ENCODE results near the gene JAK1.

JAK1 gene

GRCh38 chr1:64809309-64809708 lies 157.0 kb downstream of the JAK1 start:
- Histone ChIP-seq H3K4me2 (ENCODE audit: low read depth, low read length) (no peak overlapping the region), H3K9me3 (replicated peaks; ENCODE audit: insufficient read depth, low read length) (no peaks in the 10 kb centered on the region)

GRCh38 chr1:64801851-64802523 lies 164.4 kb downstream of the JAK1 start:
- Histone ChIP-seq H3K4me3 (ENCODE audit: low read length) (no peak overlapping the region), H3F3A (ENCODE audit: insufficient read depth, low read length) (no peaks in the 10 kb centered on the region), H3K27ac (ENCODE audit: low read length) (no peak overlapping the region), H3K36me3 (replicated peaks; ENCODE audit: insufficient read depth, low read length) (no peaks in the 10 kb centered on the region), H3K9me3 (replicated peaks; ENCODE audit: insufficient read depth, low read length) (no peaks in the 10 kb centered on the region), H4K20me1 (ENCODE audit: insufficient read depth, low read length) (no peaks in the 10 kb centered on the region), H2AFZ (ENCODE audit: low read length) (no peak overlapping the region), H3K4me1 (ENCODE audit: low read length) (no peaks in the 10 kb centered on the region), H3K4me2 (ENCODE audit: low read depth, low read length) (no peak overlapping the region), H3K9me2 (replicated peaks; ENCODE audit: insufficient read depth, low read length) (no peaks in the 10 kb centered on the region), H3K9ac (ENCODE audit: low read length) (no peak overlapping the region), H3K27me3 (replicated peaks; ENCODE audit: insufficient read depth, low read length) (no peaks in the 10 kb centered on the region), H3K79me2 (ENCODE audit: low read length) (no peaks in the 10 kb centered on the region)
- DNase-seq = no peak
- TF ChIP-seq EZH2 (optimal IDR thresholded peaks at IDR 0.05; ENCODE audit: low read depth, low read length) (no peak), EZH2phosphoT487 (IDR thresholded peaks at IDR 0.05; ENCODE audit: low read length) (no peak), CTCF (IDR thresholded peaks at IDR 0.05; ENCODE audit: low read length) (no peak)

More at GRCh38 chr1:64809309-64809708, 157.0 kb downstream of the JAK1 start:
- Histone ChIP-seq H2AFZ (ENCODE audit: low read length) (no peak overlapping the region), H3K36me3 (replicated peaks; ENCODE audit: insufficient read depth, low read length) (no peaks in the 10 kb centered on the region), H3K9ac (ENCODE audit: low read length) (no peak overlapping the region), H3K4me1 (ENCODE audit: low read length) (no peaks in the 10 kb centered on the region), H3K9me2 (replicated peaks; ENCODE audit: insufficient read depth, low read length) (no peaks in the 10 kb centered on the region), H3K4me3 (ENCODE audit: low read length) (no peak overlapping the region), H3K27ac (ENCODE audit: low read length) (no peak overlapping the region), H3K27me3 (replicated peaks; ENCODE audit: insufficient read depth, low read length) (no peaks in the 10 kb centered on the region), H3F3A (ENCODE audit: insufficient read depth, low read length) (no peaks in the 10 kb centered on the region), H4K20me1 (ENCODE audit: insufficient read depth, low read length) (no peaks in the 10 kb centered on the region), H3K79me2 (ENCODE audit: low read length) (no peaks in the 10 kb centered on the region)
- TF ChIP-seq EZH2 (optimal IDR thresholded peaks at IDR 0.05; ENCODE audit: low read depth, low read length) (no peak), EZH2phosphoT487 (IDR thresholded peaks at IDR 0.05; ENCODE audit: low read length) (no peak), CTCF (IDR thresholded peaks at IDR 0.05; ENCODE audit: low read length) (no peak)
- no peak for DNase-seq

GRCh38 chr1:64798872-64799271 lies 167.5 kb downstream of the JAK1 start:
- no peak for TF ChIP-seq EZH2phosphoT487 (IDR thresholded peaks at IDR 0.05; ENCODE audit: low read length)
- no peak for TF ChIP-seq CTCF (IDR thresholded peaks at IDR 0.05; ENCODE audit: low read length)
- no peak for TF ChIP-seq EZH2 (optimal IDR thresholded peaks at IDR 0.05; ENCODE audit: low read depth, low read length)
- no peaks in the 10 kb centered on the region for H3K4me1 ChIP-seq (ENCODE audit: low read length)
- no peaks in the 10 kb centered on the region for H4K20me1 ChIP-seq (ENCODE audit: insufficient read depth, low read length)
- no peak overlapping the region for H3K27ac ChIP-seq (ENCODE audit: low read length)
- no peaks in the 10 kb centered on the region for H3K9me3 ChIP-seq (replicated peaks; ENCODE audit: insufficient read depth, low read length)
- H3K27me3 ChIP-seq (replicated peaks; ENCODE audit: insufficient read depth, low read length) = no peaks in the 10 kb centered on the region
- H3K4me3 ChIP-seq (ENCODE audit: low read length) = no peak overlapping the region
- no peak overlapping the region for H3K9ac ChIP-seq (ENCODE audit: low read length)
- no peak for DNase-seq
- H3K9me2 ChIP-seq (replicated peaks; ENCODE audit: insufficient read depth, low read length) = no peaks in the 10 kb centered on the region
- no peak overlapping the region for H3K4me2 ChIP-seq (ENCODE audit: low read depth, low read length)
- H3F3A ChIP-seq (ENCODE audit: insufficient read depth, low read length) = no peaks in the 10 kb centered on the region
- H3K79me2 ChIP-seq (ENCODE audit: low read length) = no peaks in the 10 kb centered on the region
- H3K36me3 ChIP-seq (replicated peaks; ENCODE audit: insufficient read depth, low read length) = no peaks in the 10 kb centered on the region
- H2AFZ ChIP-seq (ENCODE audit: low read length) = no peak overlapping the region

All from MM.1S (cell line).